ENCODE data around the gene C1orf198.

GRCh38 chr1:230857822-230858221, 10.5 kb downstream of the C1orf198 start:
- TF ChIP-seq, protein P1, sequence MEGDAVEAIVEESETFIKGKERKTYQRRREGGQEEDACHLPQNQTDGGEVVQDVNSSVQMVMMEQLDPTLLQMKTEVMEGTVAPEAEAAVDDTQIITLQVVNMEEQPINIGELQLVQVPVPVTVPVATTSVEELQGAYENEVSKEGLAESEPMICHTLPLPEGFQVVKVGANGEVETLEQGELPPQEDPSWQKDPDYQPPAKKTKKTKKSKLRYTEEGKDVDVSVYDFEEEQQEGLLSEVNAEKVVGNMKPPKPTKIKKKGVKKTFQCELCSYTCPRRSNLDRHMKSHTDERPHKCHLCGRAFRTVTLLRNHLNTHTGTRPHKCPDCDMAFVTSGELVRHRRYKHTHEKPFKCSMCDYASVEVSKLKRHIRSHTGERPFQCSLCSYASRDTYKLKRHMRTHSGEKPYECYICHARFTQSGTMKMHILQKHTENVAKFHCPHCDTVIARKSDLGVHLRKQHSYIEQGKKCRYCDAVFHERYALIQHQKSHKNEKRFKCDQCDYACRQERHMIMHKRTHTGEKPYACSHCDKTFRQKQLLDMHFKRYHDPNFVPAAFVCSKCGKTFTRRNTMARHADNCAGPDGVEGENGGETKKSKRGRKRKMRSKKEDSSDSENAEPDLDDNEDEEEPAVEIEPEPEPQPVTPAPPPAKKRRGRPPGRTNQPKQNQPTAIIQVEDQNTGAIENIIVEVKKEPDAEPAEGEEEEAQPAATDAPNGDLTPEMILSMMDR (IDR thresholded peaks at IDR 0.05; ENCODE audit: insufficient read depth, low read length): no peak
- TF ChIP-seq, protein P2, sequence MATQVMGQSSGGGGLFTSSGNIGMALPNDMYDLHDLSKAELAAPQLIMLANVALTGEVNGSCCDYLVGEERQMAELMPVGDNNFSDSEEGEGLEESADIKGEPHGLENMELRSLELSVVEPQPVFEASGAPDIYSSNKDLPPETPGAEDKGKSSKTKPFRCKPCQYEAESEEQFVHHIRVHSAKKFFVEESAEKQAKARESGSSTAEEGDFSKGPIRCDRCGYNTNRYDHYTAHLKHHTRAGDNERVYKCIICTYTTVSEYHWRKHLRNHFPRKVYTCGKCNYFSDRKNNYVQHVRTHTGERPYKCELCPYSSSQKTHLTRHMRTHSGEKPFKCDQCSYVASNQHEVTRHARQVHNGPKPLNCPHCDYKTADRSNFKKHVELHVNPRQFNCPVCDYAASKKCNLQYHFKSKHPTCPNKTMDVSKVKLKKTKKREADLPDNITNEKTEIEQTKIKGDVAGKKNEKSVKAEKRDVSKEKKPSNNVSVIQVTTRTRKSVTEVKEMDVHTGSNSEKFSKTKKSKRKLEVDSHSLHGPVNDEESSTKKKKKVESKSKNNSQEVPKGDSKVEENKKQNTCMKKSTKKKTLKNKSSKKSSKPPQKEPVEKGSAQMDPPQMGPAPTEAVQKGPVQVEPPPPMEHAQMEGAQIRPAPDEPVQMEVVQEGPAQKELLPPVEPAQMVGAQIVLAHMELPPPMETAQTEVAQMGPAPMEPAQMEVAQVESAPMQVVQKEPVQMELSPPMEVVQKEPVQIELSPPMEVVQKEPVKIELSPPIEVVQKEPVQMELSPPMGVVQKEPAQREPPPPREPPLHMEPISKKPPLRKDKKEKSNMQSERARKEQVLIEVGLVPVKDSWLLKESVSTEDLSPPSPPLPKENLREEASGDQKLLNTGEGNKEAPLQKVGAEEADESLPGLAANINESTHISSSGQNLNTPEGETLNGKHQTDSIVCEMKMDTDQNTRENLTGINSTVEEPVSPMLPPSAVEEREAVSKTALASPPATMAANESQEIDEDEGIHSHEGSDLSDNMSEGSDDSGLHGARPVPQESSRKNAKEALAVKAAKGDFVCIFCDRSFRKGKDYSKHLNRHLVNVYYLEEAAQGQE (IDR thresholded peaks at IDR 0.05; ENCODE audit: insufficient replicate concordance, low read depth): no peak
- TF ChIP-seq POLR2AphosphoS5 (IDR thresholded peaks at IDR 0.05; ENCODE audit: low read depth) (no peak), GABPA (IDR thresholded peaks at IDR 0.05; ENCODE audit: low read depth) (no peak)

Data from HL-60 (cell line).